GM10847 (cell line): ENCODE measurements around the gene NRG3.

Experiments used
- POLR2A ChIP-seq: IDR thresholded peaks from 2 replicates; pipeline ENCODE4 v1.6.1; 2011; ENCODE audit not compliant: insufficient read length; ENCODE audit errors: extremely low read depth

The NRG3 gene

DNA sequence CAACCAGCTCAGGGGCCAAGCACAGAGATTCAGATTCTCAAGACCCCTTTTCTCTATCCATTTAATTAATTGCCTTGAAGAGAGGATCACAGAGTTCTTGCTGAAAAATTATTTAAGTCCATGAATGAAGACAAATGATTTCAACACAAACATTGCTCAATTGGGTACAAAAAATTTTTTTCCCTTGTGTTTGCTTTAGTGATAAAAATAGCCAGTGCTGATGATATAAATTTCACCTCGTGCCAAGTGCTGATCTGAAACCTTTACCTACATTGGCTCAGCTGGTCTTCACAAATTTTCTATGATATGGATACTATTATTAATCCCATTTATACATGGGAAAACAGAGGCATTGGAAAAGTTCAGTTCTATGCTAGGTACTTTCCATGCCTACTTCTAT lies 377.1 kb downstream of the NRG3 start:
- no peak for TF ChIP-seq POLR2A

DNA sequence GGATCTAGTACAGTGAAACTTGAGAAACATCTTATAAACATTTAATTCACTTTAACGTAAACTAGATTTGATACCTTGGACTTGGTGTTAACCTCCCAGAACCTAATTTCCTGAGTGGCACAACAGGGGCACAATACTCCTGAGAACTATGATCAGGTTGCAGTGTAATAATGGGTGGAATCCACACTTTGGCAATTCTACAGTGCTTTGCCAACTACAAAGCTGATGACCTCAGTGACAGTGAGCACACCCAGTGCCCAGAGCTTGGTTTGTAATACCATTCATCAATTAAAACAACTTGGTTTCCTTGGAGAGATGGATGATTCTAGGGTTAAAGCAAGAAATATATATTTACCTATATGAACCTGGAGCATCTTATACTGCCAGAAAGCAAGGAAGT lies 379.2 kb downstream of the NRG3 start:
- TF ChIP-seq POLR2A, result no peak

DNA sequence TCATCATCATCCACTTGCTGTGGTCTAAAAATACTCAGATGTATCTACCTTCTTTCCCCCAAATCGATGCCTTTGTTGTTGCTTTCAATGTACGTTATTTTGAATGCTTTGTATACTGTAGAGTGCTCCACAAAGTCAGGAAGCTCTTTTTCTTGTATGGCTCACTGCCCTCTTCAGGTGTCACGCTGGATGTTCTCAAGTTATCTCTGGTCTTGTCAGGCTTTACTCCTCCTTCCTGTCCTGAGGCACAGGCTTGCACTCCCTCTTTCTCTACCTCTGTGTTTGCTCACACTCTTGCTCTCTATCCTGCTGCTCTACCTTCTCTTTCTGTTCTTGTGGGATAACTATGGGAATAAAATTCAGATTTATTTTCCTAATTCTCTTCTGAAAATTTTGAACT lies 381.3 kb downstream of the NRG3 start:
- TF ChIP-seq POLR2A, result no peak

DNA sequence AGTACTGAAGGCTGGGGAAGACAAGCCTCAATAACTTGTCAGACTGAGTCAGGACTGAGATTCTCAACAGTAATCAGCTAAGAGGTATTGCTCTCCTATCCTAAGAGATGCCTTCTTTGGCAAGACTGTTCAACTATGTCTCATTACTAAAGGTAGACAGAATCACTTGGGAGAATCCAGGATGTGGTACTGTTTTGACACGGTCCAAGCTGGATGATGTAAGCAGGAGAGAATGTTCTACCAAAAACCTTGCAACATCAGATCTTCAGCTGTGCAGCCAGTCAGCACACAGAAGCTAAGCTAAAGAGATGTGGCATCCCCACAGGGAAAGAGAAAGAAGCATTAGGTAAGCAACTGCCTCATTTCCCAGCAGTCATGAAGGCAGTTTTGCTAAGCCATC lies 391.4 kb downstream of the NRG3 start:
- no peak for TF ChIP-seq POLR2A

DNA sequence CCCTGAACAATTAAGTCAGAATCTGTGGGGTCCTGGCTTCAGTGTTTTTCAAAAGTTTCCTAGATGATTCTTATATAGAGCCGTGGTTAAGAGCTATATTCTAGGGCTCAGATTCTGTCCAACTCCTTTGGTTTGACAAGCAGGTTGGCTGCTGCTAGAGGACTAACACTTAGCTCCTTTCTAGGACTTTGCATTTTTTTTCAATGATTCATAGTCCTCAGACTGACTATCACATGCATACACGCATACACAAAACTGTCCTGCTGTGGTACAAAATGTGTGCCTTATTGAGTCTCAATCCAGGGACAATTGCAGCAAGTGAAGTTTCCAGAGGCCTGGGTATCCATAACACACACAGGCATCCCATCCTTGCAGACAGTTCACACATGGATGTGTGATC lies 392.0 kb downstream of the NRG3 start:
- TF ChIP-seq POLR2A, result no peak

DNA sequence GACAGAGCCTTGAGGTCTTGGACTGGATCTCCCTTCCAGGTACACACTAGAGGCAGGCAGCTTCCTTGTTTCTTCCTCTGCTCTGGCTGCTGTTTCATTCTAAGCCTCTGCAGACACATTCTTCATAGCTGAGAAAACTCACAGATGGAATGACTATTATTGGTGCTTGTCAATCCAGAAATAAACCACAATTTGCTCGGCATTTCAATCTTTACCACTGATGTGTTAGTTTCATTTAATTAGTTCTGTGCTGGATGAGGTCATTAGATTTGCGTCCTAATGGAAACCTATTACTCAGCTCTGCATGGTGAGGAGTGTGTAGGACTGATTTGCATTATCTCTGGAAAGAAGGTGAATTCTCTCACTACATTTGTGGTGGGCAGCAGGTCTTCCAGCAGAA lies 392.5 kb downstream of the NRG3 start:
- no peak for TF ChIP-seq POLR2A

DNA sequence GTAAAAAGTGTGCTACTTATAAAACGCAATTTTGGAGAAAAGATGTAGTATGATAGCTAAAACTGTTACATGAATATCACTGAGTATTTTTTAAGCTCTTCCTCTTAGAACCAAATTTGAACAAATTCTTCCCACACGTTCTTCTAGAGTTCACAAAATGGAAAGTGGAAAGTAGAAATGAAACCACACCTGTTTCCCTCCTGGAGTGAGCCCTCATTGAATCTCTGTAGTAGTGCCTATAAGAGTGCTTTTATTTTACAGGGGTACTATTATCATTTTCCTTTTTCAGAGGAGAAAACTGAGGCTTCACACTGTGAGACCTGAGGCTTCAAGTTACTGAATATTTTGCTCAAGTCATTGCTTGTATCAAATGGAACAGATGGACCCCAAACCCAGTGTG lies 393.0 kb downstream of the NRG3 start:
- no peak for TF ChIP-seq POLR2A

DNA sequence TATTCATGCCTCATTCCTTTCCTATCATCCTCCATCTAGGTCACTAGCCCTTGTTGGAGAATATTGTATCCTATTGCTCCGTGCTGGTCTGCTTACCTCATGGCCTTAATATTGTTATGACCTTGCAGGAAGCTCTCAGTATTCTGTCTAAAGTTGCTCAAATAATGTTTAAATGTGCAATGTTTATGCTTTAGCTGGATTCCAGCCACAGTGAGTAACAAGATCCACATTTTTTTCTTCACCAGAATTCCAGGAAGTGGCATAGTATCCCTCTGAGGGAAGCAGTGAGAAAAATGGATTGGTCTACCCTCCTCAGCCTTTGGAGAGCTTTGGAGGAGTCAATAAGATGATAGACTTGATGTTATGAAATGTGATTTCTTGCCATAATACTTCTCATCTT lies 402.6 kb downstream of the NRG3 start:
- no peak for TF ChIP-seq POLR2A

DNA sequence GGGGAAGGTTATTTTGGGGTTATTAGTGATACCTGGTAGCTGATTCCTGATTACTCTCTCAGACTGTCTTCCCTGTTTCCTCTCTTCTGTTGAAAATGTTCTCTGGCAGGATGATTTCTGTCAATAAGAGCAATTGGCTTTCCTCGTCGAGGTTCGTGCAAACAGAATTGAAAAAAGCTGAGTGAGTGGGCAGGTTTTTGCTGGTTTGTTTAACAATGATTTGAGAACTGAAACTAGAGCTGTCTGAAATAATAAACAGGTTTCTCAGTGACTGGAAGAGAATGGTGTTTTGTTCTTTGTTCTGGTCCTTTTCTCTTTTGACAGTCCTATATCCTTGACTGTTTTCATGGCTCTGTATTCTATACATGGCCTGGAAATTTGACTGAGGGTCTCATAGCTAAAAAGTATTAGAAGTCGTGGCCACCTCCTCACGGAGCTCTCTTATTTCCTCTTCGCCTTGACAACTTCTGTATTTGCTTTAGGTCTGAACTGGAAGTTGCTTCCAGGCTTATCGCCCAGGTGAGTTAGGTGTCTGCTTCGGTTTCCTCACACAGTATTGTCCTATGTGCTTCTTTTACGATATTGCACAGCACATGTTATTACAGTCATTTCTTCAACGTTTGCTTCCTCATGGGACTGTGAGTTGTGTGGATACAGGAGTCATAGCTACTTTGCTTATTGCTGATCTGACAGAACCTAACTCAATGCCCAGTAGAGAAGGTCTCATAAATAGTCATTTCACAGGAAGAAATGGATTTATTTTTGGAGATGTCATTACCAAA lies 403.6 kb downstream of the NRG3 start:
- TF ChIP-seq POLR2A, result no peak

DNA sequence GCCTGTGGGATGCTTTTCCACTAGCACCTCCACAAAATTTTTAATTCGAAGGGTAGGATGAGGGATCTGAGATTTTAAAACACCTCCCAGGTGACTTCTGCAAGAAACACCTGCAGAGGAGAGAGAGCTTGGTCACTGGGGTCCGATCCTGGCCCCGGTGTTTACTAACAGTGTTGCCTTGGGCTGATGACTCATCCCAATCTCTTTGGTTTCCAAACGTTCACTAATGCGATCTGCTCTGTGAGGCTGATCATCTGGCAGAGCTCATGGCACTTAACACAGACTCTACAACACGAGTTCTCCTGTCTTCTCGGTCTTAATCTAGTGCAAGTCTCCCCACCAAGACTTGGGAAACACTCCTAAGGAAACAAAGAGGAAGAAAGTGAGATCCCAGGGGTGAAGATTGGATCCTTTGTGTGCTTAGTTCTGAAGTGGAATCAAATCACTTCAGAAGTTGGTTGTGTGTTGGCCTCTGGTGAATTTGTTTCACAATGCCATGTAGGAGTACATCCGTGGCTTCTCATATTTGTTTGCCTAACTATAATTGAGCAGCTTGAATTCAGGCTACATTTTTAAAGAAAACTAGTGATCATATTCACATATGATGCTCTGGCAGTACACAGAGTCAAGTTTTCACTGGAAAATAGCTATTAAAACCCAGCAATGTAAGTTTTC lies 407.9 kb downstream of the NRG3 start:
- no peak for TF ChIP-seq POLR2A

DNA sequence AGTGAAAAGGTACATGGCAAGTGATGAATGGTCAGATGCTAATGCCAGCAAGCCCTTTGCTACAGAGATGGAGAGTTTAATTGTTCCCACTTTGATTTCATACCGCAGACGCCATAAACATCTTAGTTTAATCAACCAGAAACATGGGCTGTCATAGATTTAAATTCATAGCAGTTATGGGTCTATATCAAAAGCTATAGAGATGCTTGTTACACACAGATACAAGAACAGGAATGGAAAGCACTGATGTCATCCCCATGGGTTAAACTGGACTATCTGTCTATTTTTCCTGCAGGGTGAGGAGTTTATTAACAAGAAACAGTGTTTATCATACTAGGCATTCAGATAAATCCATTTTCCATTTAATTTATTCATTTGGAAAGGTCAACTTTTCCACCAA lies 409.2 kb downstream of the NRG3 start:
- no peak for TF ChIP-seq POLR2A

DNA sequence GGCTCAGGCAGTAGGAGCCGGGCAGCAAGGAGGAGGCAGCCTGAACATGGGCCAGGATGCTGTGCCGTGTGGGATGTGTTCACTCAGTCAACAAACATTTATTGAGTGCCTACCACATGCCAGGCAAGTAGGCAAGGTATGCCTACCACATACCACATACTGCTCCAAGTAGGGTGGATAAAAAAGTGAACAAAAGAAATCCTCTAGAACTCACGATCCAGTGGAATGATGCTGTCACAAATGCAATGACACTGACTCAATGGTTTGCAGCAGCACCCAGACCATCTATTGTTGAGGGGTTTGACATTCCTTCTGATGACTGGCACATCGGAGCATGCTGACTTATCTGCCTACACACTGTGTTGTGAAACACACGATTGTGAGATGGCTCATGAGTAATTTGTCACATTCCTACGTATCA lies 413.5 kb downstream of the NRG3 start:
- no peak for TF ChIP-seq POLR2A

DNA sequence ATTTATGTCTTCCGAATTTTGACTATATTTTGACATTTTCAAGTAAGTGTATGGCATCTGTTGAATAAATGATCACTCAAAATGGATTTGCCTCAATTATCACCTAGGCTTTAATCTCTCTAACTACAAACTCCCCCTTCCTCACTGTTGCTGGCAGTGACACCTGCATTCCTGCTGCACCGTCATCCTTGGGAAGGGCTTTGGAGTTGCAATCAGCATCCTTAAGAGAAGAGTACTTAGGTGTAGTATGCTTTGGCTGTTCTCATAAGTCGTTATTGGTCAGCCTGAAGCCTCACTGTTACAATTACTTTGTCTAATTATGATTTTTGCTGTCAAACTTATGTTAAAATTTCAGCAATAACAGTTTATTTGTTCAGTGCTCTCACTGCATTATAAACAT lies 415.0 kb downstream of the NRG3 start:
- TF ChIP-seq POLR2A, result no peak

DNA sequence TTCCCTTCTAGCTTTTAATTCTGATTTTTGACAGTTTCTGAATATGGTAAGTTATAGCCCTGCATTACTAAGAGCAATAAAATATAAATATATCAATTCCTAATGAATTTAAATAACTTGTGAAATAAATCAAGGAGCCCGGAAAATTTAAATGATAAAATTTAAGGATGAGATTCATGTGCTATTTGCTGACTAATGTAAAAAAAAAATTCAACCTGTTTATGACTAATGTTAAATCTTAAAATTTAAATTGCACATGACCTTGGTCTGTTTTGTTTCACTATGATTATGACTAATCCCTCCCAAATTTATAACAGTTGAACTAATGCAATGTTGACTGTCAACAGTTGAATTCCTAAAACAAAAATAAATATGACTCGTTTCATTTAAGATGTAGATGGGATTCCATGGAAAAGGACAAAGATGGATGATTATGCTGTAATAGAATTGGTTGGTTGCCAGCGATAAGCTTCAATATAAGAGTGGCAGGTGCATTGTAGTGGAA lies 419.9 kb downstream of the NRG3 start:
- no peak for TF ChIP-seq POLR2A

DNA sequence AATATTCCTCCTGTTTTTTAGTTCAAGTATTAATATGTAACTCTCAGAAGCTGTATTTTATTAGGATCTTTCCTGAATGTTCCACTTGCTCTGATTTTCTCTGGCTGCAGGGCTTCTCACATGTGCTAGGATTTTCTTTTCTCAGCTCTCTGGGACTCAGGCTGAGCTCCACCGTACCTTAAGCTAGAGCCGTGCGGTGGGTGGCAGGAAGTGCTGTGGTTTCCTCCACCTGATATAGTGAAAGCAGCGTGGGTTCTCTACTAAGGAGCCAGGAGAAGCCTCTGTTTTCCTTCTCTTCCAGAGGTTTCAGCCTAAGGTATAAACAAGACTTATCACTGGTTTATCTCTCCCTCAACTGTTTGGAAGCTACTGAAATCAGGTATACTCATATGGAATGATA lies 433.6 kb downstream of the NRG3 start:
- no peak for TF ChIP-seq POLR2A

DNA sequence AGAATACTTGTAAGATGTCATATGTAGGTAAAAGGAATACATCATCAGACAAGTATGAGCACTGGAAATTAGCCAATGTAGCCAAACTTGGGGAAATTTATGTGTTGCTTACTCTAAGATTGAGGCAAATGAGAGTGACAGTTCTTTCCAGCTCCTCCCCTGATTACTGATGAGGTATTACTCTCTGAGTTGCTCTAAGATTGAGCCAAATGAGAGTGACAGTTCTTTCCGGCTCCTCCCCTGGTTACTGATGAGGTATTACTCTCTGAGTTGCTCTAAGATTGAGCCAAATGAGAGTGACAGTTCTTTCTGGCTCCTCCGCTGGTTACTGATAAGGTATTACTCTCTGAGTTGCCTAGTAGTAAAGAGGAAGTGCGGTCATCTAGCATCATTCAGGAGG lies 435.8 kb downstream of the NRG3 start:
- TF ChIP-seq POLR2A, result no peak

DNA sequence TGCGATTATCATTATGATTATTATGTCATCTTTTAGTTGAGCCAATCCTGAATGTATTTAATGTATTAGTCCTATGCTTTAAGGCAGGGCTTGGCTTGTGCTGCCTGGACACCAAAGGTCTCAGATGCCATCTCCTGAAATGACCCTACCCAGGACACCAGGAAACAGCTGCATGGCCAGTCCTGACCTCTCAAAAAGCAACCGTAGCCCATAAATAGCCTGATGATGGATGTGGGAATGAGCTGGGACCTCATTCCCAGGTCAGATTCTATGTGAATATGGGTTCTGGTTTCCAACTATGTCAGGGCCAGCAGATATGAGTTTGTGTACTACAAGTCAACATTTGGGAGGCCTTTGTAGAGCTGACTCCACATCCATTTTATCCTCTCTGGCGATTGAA lies 438.4 kb downstream of the NRG3 start:
- TF ChIP-seq POLR2A, result no peak
